Measurements from ENCODE around the gene CCDC196. TPM values are rescaled to one million over a fixed set of nuclear protein-coding genes. Genes with fewer than 3 reads are reported as not detected.

Gene CCDC196
- 1 to 10 TPM in 1 of 2 donors, not detected in 1; 3.4 TPM for total RNA-seq

- Histone ChIP-seq H3K27me3 (no peaks in the 10 kb centered on the region), H3K36me3 (replicated peaks in 1 of 2; ENCODE audit: insufficient read depth in 1 of 2, low read depth in 2 of 2) (no peaks in the 10 kb centered on the region), H3K4me3 (no peak within 1 kb of the TSS), H3K4me1 (peaks cover 20% of the 10 kb centered on the region), H3K9me3 (no peaks in the 10 kb centered on the region), H3K27ac (no peak within 1 kb of the TSS)
- intact Hi-C loops (cut with DNase I) = no loop called here
- TF ChIP-seq POLR2A (IDR thresholded peaks at IDR 0.05) (no peak), CTCF (IDR thresholded peaks at IDR 0.05) (no peak)
- ATAC-seq (no peak), DNase-seq (no peak)
- WGBS, 2 donors = 85 to 95% methylated on average over 2 of the region's 2 CpGs
Observed at GRCh38 chr14:66485910-66486421, at the start of gene CCDC196. CCDC196 (plus strand) TSS chr14:66486371; CDS start chr14:66486503, 132 bp downstream.

GRCh38 chr14:66440801-66441200 is 45.4 kb upstream of the CCDC196 start:
- H3K4me1 ChIP-seq = no peaks in the 10 kb centered on the region
- ATAC-seq (no peak), DNase-seq (no peak)
- no peaks in the 10 kb centered on the region for H3K36me3 ChIP-seq (replicated peaks in 1 of 2; ENCODE audit: insufficient read depth in 1 of 2, low read depth in 2 of 2)
- no peak for TF ChIP-seq CTCF (IDR thresholded peaks at IDR 0.05)
- TF ChIP-seq POLR2A (IDR thresholded peaks at IDR 0.05) = no peak
- H3K4me3 ChIP-seq = no peak overlapping the region
- H3K27me3 ChIP-seq = no peaks in the 10 kb centered on the region
- no peak overlapping the region for H3K27ac ChIP-seq
- WGBS, 2 donors = 87 to 88% methylated on average over 5 of the region's 5 CpGs
- intact Hi-C loops (cut with DNase I) = no loop called here
- peaks cover 0 to 6% (median 0%) of the 10 kb centered on the region in 3 donors for H3K9me3 ChIP-seq

- no peak for TF ChIP-seq CTCF (IDR thresholded peaks at IDR 0.05)
- no peak for TF ChIP-seq POLR2A (IDR thresholded peaks at IDR 0.05)
- DNase-seq = no peak
- H3K9me3 ChIP-seq = peaks cover 0 to 6% (median 0%) of the 10 kb centered on the region in 3 donors
- ATAC-seq = no peak
- no peaks in the 10 kb centered on the region for H3K4me1 ChIP-seq
- 74 to 76% methylated on average over 4 of the region's 4 CpGs for WGBS, 2 donors
- no peaks in the 10 kb centered on the region for H3K27me3 ChIP-seq
- H3K27ac ChIP-seq = no peak overlapping the region
- H3K4me3 ChIP-seq = no peak overlapping the region
- intact Hi-C loops (cut with DNase I) = no loop called here
- no peaks in the 10 kb centered on the region for H3K36me3 ChIP-seq (replicated peaks in 1 of 2; ENCODE audit: insufficient read depth in 1 of 2, low read depth in 2 of 2)
Observed at GRCh38 chr14:66442953-66443571, 43.1 kb upstream of the CCDC196 start.

GRCh38 chr14:66443785-66444184 is 42.4 kb upstream of the CCDC196 start:
- intact Hi-C loops (cut with DNase I) = no loop called here
- H3K4me3 ChIP-seq = no peak overlapping the region
- H3K9me3 ChIP-seq = peaks cover 0 to 6% (median 0%) of the 10 kb centered on the region in 3 donors
- no peaks in the 10 kb centered on the region for H3K4me1 ChIP-seq
- ATAC-seq (no peak), DNase-seq (no peak)
- no peak for TF ChIP-seq CTCF (IDR thresholded peaks at IDR 0.05)
- no peaks in the 10 kb centered on the region for H3K27me3 ChIP-seq
- H3K36me3 ChIP-seq (replicated peaks in 1 of 2; ENCODE audit: insufficient read depth in 1 of 2, low read depth in 2 of 2) = no peaks in the 10 kb centered on the region
- 71 to 74% methylated on average over 2 of the region's 2 CpGs for WGBS, 2 donors
- no peak overlapping the region for H3K27ac ChIP-seq

Measured in body of pancreas (tissue), 4 donors.